Tibial nerve (tissue), 4 donors: Measurements from ENCODE around the gene RIPOR3. TPM values are rescaled to one million over a fixed set of nuclear protein-coding genes. Genes with fewer than 3 reads are reported as not detected.

Source experiments
- DNase-seq, 2 donors: peaks; one replicate each; pipeline ENCODE4 v3.0.0-alpha.2; 2019; ENCODE audit warnings: low spot score in 2 of 2
- H3K27ac ChIP-seq, 4 donors: fragments of 200-600 bp; sonication (generic) in 3 of 4; one replicate each; pipeline ENCODE4 v1.5.1; 2017 to 2019; ENCODE audit warnings: mild to moderate bottlenecking in 1 of 4
- H3K27me3 ChIP-seq, 2 donors: fragments of 200-600 bp; sonication (generic) in 1 of 2; one replicate each; pipeline versions ENCODE4 v1.5.1 to v1.6.0; 2017 to 2019
- H3K36me3 ChIP-seq, 3 donors: fragments of 200-600 bp; sonication (generic); one replicate each; pipeline ENCODE4 v1.5.1; 2018 to 2019
- H3K4me1 ChIP-seq, 4 donors: fragments of 200-600 bp; sonication (generic) in 3 of 4; one replicate each; pipeline ENCODE4 v1.5.1; 2017 to 2019
- H3K4me3 ChIP-seq, 4 donors: fragments of 200-600 bp; sonication (generic) in 3 of 4; one replicate each; pipeline ENCODE4 v1.5.1; 2017 to 2019; ENCODE audit warnings: mild to moderate bottlenecking in 1 of 4, moderate library complexity in 1 of 4
- H3K9me3 ChIP-seq, 4 donors: fragments of 200-600 bp; sonication (generic) in 3 of 4; one replicate each; pipeline ENCODE4 v1.5.1; 2017 to 2019
- EP300 ChIP-seq, 2 donors: sonication (generic); formaldehyde crosslinking; IDR thresholded peaks; one replicate each; pipeline ENCODE4 v1.6.1; 2017; ENCODE audit warnings: antibody characterized with exemption in 2 of 2, mild to moderate bottlenecking in 1 of 2
- POLR2A ChIP-seq, 2 donors: fragments of 450-650 bp; IDR thresholded peaks; one replicate each; pipeline ENCODE4 v1.6.1; 2017; ENCODE audit warnings: antibody characterized with exemption in 2 of 2, mild to moderate bottlenecking in 2 of 2, moderate library complexity in 2 of 2
- WGBS, 2 donors: methylation state at CpG; one replicate each; pipeline ENCODE4 v1.1.5; 2018; 5-methylcytosine and 5-hydroxymethylcytosine counted together
- small RNA-seq: library from RNA; depleted of rRNA; stranded (forward); fragments of <200 nt; gene quantifications from one replicate; pipeline ENCODE3, GENCODE V24; 2016
- total RNA-seq, 4 donors: library from RNA; depleted of rRNA; stranded (reverse); fragments of >200 nt; gene quantifications; one replicate each; pipeline ENCODE4 v1.1.0, GENCODE V29; 2016
- TF ChIP-seq, protein P1 (sequence below), 5 experiments: fragments of 200-600 bp in 3 of 5; fragments of 450-650 bp in 2 of 5; sonication (generic) in 3 of 5; IDR thresholded peaks; one replicate each; pipeline ENCODE4 v1.5.1; 2016 to 2019; ENCODE audit warnings: antibody characterized with exemption in 5 of 5, mild to moderate bottlenecking in 3 of 5, moderate library complexity in 2 of 5

RIPOR3 gene
- total RNA-seq, 4 donors from 2014 or later: 24.5 to 73.0 (median 35.5) TPM

DNA sequence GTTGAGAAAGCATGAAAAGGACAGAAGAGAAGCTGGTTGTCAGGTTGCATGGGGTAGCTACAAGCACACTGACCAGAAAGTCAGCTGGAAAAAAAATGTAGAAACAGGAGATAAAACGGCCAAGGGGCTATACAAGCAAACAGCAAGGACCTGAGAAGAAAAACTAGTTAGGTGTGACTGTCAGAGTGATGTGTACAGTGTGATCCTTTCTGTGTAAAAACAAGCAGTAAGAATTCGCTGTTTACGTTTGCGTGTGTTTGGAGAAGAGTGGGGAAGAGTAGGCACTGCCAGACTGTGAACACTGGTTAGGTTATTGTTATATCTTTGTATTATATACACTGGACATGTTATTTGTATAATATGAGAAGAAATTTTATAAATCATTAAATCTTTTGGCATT, 153.1 kb downstream of the RIPOR3 start:
- Histone ChIP-seq H3K27ac (no peak overlapping the region), H3K4me1 (peaks cover 0 to 63% (median 20%) of the 10 kb centered on the region in 4 donors), H3K9me3 (no peaks in the 10 kb centered on the region), H3K27me3 (no peaks in the 10 kb centered on the region), H3K4me3 (no peak overlapping the region), H3K36me3 (no peaks in the 10 kb centered on the region)
- WGBS, 2 donors: 77 to 87% methylated on average over 4 of the region's 4 CpGs
- TF ChIP-seq, protein P1, sequence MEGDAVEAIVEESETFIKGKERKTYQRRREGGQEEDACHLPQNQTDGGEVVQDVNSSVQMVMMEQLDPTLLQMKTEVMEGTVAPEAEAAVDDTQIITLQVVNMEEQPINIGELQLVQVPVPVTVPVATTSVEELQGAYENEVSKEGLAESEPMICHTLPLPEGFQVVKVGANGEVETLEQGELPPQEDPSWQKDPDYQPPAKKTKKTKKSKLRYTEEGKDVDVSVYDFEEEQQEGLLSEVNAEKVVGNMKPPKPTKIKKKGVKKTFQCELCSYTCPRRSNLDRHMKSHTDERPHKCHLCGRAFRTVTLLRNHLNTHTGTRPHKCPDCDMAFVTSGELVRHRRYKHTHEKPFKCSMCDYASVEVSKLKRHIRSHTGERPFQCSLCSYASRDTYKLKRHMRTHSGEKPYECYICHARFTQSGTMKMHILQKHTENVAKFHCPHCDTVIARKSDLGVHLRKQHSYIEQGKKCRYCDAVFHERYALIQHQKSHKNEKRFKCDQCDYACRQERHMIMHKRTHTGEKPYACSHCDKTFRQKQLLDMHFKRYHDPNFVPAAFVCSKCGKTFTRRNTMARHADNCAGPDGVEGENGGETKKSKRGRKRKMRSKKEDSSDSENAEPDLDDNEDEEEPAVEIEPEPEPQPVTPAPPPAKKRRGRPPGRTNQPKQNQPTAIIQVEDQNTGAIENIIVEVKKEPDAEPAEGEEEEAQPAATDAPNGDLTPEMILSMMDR (IDR thresholded peaks at IDR 0.05): no peak
- TF ChIP-seq POLR2A (IDR thresholded peaks at IDR 0.05): no peak
- no peak for TF ChIP-seq EP300 (IDR thresholded peaks at IDR 0.05)
- DNase-seq: no peak

- no peak overlapping the region for H3K27ac ChIP-seq
- H3K27me3 ChIP-seq: no peaks in the 10 kb centered on the region
- 81% methylated on average over 7 of the region's 7 CpGs for WGBS, 2 donors
- no peak overlapping the region for H3K4me3 ChIP-seq
- H3K9me3 ChIP-seq: no peaks in the 10 kb centered on the region
- peaks cover 0 to 63% (median 19%) of the 10 kb centered on the region in 4 donors for H3K4me1 ChIP-seq
- TF ChIP-seq POLR2A (IDR thresholded peaks at IDR 0.05): no peak
- TF ChIP-seq EP300 (IDR thresholded peaks at IDR 0.05): no peak
- TF ChIP-seq, protein P1 (IDR thresholded peaks at IDR 0.05): no peak
- H3K36me3 ChIP-seq: no peaks in the 10 kb centered on the region
- no peak for DNase-seq
Observed at GRCh38 chr20:50537546-50538201, 153.7 kb downstream of the RIPOR3 start.

GRCh38 chr20:50536333-50536732, 155.0 kb downstream of the RIPOR3 start:
- Histone ChIP-seq H3K4me1 (peaks cover 0 to 61% (median 18%) of the 10 kb centered on the region in 4 donors), H3K27me3 (no peaks in the 10 kb centered on the region), H3K27ac (no peak overlapping the region), H3K36me3 (no peaks in the 10 kb centered on the region), H3K4me3 (no peak overlapping the region), H3K9me3 (no peaks in the 10 kb centered on the region)
- TF ChIP-seq POLR2A (IDR thresholded peaks at IDR 0.05) (no peak), EP300 (IDR thresholded peaks at IDR 0.05) (no peak)
- TF ChIP-seq, protein P1 (IDR thresholded peaks at IDR 0.05): no peak
- no peak for DNase-seq
- 72 to 74% methylated on average over 4 of the region's 4 CpGs for WGBS, 2 donors

Small RNA genes within 50 kb of the gene (small RNA-seq; reads per million reads assigned to genes)
- gene MIR1302-5: not detected
- not detected for gene MIR645
- not detected for gene RF00019

Other genes starting within 250 kb of the RIPOR3 start
- gene PTPN1, start 181.2 kb downstream of the RIPOR3 start, total RNA-seq: 10 to 100 TPM; 20.7 to 26.7 (median 23.7) TPM
- 1 to 10 TPM; 2.4 to 3.8 (median 3.5) TPM for gene PARD6B, start 40.0 kb upstream of the RIPOR3 start, total RNA-seq
- gene BCAS4, start 103.5 kb upstream of the RIPOR3 start, total RNA-seq: under 1 TPM; 0.30 to 0.84 (median 0.51) TPM
- 10 to 100 TPM; 40.2 to 57.9 (median 47.4) TPM for gene ADNP, start 239.9 kb upstream of the RIPOR3 start, total RNA-seq